SK-N-MC (cell line): ENCODE data around the gene MRPL21.

ENCODE experiments used
- EZH2 ChIP-seq: fragments of 200-600 bp; sonication (generic); IDR thresholded peaks from one replicate; pipeline ENCODE4 v1.6.1; 2017; ENCODE audit warnings: antibody characterized with exemption
- POLR2AphosphoS5 ChIP-seq: IDR thresholded peaks from 2 replicates; pipeline ENCODE4 v1.6.1; 2012; ENCODE audit warnings: mild to moderate bottlenecking, low read depth, low read length, borderline replicate concordance

GRCh38 chr11:68925611-68926010 lies 22.0 kb upstream of the MRPL21 start:
- TF ChIP-seq EZH2: no peak
- no peak for TF ChIP-seq POLR2AphosphoS5
